T-helper 1 cell (primary cell): ENCODE measurements around the gene FAM120B.

Experiments
- DNase-seq, 5 donors: peaks; one replicate each; pipeline ENCODE4 v3.0.0-alpha.2; 2012 to 2020

The FAM120B gene

DNA sequence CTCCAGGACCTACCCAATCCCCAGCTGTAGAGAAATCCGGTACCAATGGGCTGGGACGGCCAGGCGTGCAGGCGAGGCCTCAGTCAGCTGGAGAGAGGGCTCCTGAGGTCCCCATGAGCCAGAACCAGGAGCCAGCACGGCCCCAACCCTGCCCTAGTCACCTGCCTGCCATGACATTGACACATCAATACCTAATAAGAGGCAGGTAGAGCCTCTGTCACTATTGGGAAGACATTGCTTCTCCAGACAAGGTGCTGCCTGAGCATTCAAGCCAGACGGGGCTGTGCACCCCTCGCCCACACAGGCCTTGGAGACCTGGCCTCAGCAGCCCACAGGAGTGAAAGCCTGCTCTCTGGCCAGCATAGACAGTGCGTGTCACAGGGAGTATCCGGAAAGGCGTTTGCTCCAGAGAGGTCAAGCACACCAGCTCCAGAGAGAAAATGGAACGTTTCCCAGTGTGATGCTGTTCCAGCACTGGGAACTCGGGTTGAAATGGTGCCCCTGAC is 19.1 kb upstream of the FAM120B start:
- no peak for DNase-seq

GRCh38 chr6:170288091-170288631 is 18.4 kb upstream of the FAM120B start:
- no peak for DNase-seq

- DNase-seq, result no peak
Measured at GRCh38 chr6:170288852-170289179, 17.7 kb upstream of the FAM120B start.

GRCh38 chr6:170289180-170289931 is 17.2 kb upstream of the FAM120B start:
- no peak for DNase-seq

DNA sequence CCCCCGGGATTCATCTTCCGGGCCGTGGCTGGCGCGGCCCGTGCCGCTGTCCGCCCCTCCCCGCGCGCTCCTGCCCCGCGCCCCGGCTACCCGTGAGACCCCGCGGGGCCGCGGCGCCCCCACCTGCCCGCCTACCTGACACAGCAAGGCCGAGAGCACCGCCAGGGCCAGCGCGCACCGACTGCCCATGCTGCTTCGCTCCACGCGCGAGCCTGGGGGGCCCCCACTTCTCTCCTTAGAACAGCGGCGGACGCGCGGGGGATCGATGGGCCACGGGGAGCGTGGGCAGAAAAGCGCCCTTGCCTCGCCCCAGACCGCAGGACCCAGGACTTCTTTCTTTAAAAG is 16.6 kb upstream of the FAM120B start:
- no peak for DNase-seq

DNA sequence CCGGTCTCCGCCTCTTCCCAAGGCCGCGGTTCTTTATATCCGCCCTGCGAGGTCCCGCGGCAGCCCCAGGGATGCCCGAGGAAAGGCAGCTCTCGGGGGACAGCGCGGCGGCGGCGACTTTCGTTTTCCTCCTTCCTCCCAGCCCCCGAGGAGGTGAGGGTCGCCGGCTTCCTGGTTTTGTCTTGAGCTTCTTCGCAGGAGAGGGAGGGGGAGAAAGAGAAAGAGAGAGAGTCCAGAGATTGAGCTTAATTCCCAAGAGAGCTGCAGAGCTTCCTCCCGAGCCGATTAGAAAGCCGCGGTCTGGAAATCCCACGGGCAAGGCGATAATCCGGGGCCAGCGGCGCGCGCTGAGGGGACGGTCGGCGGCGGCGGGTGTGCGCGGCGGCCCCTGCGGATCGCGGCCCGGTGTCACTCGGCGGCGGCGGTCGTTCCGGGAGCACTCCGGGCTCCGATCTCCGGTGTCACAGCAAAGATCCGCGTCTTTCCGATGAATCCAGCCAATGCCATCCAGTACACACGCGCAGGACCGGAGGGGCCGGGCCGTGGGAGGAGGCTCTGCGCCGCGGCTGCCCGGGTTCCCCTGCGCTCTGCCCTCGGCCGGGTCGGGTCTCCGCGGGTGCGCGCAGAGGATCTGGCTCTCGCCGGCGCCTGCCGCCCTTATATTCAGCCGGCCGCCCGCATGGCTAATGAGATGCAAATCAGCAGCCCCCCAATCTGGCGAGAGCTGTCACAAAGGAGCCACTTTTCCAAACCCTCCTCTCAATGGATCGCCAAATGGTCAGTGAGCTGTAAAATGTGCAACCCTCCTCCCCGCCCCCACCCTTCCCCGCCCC is 16.0 kb upstream of the FAM120B start, which contains the start of gene DLL1:
Gene DLL1 (minus strand): TSS at position 783 of the 833 bp plus-strand sequence. CDS start 939 bp downstream, outside the sequence.
- peak in 1 of 5 donors; percentile 27 for DNase-seq

- peak in 3 of 5 donors; percentile 32 to 39 (median 37) for DNase-seq
Measured at GRCh38 chr6:170291271-170292110, 15.1 kb upstream of the FAM120B start.

- no peak for DNase-seq
Measured at GRCh38 chr6:170292111-170292406, 14.5 kb upstream of the FAM120B start.

GRCh38 chr6:170292407-170293158 is 14.0 kb upstream of the FAM120B start:
- DNase-seq, result no peak

- DNase-seq, result no peak
Measured at GRCh38 chr6:170293341-170294231, 13.0 kb upstream of the FAM120B start.

DNA sequence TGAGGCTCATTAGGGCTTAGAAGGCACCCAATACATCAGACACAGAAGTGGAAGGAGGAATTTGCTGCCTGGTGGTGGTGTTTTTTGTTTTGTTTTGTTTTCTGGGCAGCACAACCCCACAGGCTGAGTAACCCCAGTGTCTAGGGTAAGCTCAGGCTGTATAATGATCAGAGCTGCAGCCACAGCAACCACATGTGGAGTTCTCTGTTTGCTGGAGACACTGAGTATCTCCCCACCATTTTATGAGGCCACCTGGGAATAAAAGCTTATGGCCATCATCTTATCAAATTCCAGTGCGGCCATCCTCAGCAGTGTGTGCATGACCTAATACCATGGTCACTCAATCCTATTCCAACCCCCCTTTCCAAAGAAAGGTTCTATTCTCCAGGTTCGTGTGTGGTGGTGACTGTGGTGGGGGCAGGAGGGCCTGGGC is 12.2 kb upstream of the FAM120B start:
- no peak for DNase-seq

DNA sequence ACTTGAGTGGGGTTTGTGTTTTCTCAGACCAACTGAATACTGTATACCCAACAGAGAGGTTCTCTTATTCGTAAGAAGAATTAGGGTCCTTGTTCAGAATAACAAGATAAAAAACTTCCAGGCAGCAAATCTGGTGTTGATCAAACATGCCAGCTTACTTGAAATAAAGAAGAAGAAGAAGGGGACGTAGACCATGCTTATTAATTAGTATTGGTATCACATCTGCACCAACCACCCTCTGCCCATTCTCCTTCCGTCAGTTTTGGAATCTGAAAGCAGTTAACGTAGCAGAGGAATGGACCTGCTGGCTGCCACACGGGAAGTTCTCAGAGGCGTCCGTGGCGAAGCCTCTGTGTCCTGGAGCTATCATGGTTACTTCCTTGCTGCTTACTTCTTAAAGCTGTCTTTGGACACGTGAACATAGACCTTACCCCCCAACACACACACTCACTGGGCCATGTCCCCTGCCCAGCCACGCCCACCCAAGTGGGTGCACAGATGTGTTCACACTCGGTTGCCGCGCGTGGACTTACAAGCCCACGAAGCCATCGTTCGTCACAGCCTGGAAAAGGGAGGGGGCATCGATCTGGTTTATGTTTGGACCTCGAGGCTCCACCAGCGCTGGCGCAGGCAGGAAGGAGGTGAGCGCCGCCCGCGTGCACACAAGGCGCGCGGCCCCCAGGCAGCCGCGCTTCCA is 11.6 kb upstream of the FAM120B start:
- no peak for DNase-seq

- DNase-seq, result peak in 2 of 5 donors; percentile 34 to 39
Measured at GRCh38 chr6:170295510-170296422, 10.8 kb upstream of the FAM120B start.

DNA sequence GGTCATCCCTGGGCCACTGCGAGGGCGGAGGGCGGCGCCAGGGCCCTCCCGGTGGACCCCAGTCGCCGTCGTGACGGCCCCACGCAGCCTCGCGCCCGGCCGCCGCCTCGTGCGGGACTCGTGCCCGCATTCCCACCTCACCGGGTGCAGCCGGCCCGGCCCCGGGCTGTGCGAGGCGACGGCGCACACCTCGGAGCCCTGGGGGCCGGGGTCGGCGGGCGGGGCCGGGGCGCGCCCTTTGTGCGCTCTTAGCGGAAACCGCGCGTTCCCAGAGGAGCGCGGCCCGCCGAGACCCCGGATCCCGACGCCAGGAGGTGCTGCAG is 10.2 kb upstream of the FAM120B start:
- DNase-seq, result no peak

DNA sequence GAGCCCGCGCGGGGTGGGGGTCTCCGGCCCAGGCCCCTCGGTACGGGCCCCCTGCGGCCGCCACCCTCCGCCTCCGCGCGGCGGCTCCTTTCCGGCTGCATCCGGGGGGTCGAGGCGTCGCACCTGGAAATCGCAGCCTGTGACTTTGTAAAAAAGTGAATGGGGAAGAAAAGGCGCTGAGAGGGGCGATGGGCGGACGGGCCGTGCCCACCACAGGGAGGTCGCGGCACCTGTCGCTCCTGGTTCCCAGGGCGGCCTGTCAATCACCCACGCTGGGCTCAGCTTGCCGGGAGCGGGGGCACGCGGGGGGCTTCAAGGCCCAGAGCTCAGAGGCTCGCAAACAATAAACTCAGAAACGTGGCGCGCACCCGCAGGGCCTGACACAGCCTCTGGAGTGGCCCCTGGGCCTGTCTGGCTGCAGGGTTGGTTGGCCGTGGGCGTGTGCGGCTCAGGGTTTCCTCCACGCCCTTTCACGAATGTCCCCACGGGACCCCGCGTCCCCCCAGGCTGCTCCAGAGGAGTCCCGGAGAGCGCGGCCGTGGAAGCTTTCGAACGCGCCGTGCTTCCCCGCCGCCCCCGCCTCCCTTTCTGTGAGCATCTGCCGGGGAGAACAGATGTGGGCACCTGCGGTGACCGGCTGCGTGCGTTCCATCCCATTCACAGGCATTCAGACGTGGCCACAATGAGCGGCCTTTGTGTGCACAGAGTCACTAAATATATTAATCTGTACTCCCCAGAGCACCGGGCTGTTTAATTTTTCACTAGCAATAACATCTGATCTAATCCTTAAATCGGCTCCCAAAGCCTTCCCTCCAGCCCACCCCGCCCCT is 9.6 kb upstream of the FAM120B start:
- DNase-seq, result no peak

- DNase-seq, result no peak
Measured at GRCh38 chr6:170297576-170298330, 8.8 kb upstream of the FAM120B start.

GRCh38 chr6:170298688-170299087 is 7.9 kb upstream of the FAM120B start:
- DNase-seq, result no peak

- DNase-seq, result no peak
Measured at GRCh38 chr6:170301184-170301583, 5.4 kb upstream of the FAM120B start.
